ENCODE data around the gene IL23R.
A peak's percentile ranks its signal among the peaks of the same experiment; 100 is the strongest.

IL23R gene

DNA sequence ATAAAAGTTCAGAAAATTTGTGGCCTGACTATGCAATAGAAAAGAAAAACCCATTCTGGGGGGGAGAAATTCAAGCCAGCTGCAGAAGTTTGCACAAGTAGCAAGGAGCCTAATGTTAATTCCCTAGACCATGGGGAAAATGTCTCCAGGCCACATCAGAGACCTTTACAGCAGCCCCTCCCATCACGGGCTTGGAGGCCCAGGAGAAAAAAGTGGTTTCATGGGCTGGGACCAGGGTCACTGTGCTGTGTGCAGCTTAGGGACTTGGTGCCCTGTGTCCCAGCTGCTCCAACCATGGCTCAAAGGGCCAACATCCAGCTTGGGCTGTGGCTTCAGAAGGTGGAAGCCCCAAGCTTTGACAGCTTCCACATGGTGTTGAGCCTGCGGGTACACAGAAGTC, 42.0 kb downstream of the IL23R start:
- DNase-seq: no peak
- Histone ChIP-seq H3K27me3 (replicated peaks; ENCODE audit: control insufficient read depth, insufficient read depth, low read length, poor library complexity, severe bottlenecking) (no peaks in the 10 kb centered on the region), H3K27ac (ENCODE audit: insufficient read depth, low read length, poor library complexity, severe bottlenecking) (no peak overlapping the region)

DNA sequence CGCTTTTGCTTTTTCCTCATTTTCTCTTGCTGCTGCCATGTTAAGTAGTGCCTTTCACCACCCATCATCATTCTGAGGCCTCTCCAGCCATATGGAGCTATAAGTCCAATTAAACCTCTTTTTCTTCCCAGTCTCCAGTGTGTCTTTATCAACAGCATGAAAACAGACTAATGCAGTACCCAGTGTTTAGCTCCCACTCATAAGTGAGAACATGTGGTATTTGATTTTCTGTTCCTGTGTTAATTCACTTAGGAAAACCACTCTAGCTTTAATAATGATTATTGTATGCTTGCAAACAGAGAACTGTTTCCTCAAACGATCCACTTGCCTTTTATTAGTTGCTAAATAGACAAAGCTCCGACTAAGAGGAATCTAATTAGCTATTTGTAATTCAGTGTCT, 43.3 kb downstream of the IL23R start:
- peaks cover 2% of the 10 kb centered on the region for H3K4me1 ChIP-seq (ENCODE audit: control insufficient read depth, insufficient read depth, low read length, poor library complexity, severe bottlenecking)
- H3K36me3 ChIP-seq (ENCODE audit: control insufficient read depth, insufficient read depth, low read length): no peaks in the 10 kb centered on the region
- DNase-seq: no peak
- no peak overlapping the region for H3K27ac ChIP-seq (ENCODE audit: insufficient read depth, low read length, poor library complexity, severe bottlenecking)
- H3K4me3 ChIP-seq (ENCODE audit: insufficient read depth, low read depth, low read length, poor library complexity, severe bottlenecking): no peak overlapping the region
- no peaks in the 10 kb centered on the region for H3K27me3 ChIP-seq (replicated peaks; ENCODE audit: control insufficient read depth, insufficient read depth, low read length, poor library complexity, severe bottlenecking)
- no peaks in the 10 kb centered on the region for H3K9me3 ChIP-seq (ENCODE audit: control insufficient read depth, low read length)

More for the DNA sequence above, 42.0 kb downstream of the IL23R start:
- H3K36me3 ChIP-seq (ENCODE audit: control insufficient read depth, insufficient read depth, low read length): no peaks in the 10 kb centered on the region
- no peak overlapping the region for H3K4me3 ChIP-seq (ENCODE audit: insufficient read depth, low read depth, low read length, poor library complexity, severe bottlenecking)
- H3K9me3 ChIP-seq (ENCODE audit: control insufficient read depth, low read length): no peaks in the 10 kb centered on the region
- peaks cover 2% of the 10 kb centered on the region for H3K4me1 ChIP-seq (ENCODE audit: control insufficient read depth, insufficient read depth, low read length, poor library complexity, severe bottlenecking)

DNA sequence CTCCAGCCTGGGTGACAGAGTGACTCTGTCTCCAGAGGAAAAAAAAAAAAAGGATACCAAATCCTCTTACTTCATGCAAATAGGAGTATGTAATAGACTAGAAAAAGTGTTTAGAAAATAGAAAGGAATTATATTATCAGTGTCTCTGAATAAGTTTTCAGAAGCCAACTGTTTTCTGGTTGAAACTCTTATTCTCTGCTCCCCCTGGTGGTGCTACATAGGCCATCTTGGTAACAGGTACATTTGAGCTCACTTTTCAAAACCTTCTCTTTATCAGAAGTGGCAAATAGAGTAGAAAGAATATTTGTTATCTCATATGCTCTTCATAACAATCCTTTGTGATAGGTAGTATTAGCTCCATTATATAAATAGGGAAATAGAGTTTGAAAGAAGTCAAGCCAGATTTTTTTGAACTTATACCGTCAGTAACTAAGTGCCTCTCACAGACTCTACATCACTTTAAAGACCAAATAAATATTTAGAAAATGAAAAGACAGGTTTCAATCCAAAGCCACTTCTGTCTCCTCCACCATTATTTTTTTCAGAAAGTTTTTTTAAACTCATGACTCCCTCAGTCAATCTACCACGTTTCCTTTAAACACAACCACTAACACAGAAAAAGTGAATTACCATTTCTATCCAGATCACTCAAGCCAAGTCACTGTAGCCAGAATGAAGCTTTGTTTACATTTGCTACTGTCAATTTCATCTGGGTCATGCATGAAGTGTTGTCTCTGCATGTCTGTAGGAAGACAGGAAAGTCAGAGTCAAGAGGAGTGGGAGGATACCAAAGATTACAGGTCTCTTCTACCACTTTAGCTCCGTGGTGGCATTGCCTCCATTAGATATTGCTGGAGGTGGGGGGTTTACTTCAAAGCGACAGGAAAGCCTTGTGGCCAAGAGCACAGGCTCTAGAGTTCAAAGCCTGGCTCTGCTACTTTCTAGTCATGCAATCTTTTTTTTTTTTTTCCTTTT, 45.6 kb downstream of the IL23R start:
- Histone ChIP-seq H3K36me3 (ENCODE audit: control insufficient read depth, insufficient read depth, low read length) (no peaks in the 10 kb centered on the region), H3K27ac (ENCODE audit: insufficient read depth, low read length, poor library complexity, severe bottlenecking) (no peak overlapping the region), H3K4me3 (ENCODE audit: insufficient read depth, low read depth, low read length, poor library complexity, severe bottlenecking) (no peak overlapping the region), H3K4me1 (ENCODE audit: control insufficient read depth, insufficient read depth, low read length, poor library complexity, severe bottlenecking) (peaks cover 2% of the 10 kb centered on the region), H3K9me3 (ENCODE audit: control insufficient read depth, low read length) (no peaks in the 10 kb centered on the region), H3K27me3 (replicated peaks; ENCODE audit: control insufficient read depth, insufficient read depth, low read length, poor library complexity, severe bottlenecking) (no peaks in the 10 kb centered on the region)
- DNase-seq: peak in 2 of 3 donors; percentile 14 to 37

DNA sequence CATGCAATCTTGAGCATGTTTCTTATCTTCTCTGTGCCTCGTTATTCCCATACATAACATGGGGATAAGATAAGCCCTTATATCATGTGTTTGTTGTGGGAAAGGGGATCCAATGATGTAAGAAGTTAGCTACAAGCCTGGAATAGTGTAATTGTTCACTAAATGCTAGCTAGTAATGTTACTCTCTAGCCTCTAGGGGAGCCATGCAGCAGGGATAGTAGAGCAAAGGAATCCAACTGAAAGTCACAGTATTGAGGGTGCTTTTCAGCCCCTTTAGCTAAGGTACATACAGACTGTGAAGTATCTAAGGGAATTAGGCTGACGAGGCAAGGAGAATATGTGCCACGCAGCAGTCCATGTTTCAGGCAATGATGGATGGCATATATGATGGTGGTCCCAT, 46.9 kb downstream of the IL23R start:
- Histone ChIP-seq H3K4me1 (ENCODE audit: control insufficient read depth, insufficient read depth, low read length, poor library complexity, severe bottlenecking) (peaks cover 2% of the 10 kb centered on the region), H3K27me3 (replicated peaks; ENCODE audit: control insufficient read depth, insufficient read depth, low read length, poor library complexity, severe bottlenecking) (no peaks in the 10 kb centered on the region), H3K4me3 (ENCODE audit: insufficient read depth, low read depth, low read length, poor library complexity, severe bottlenecking) (no peak overlapping the region), H3K27ac (ENCODE audit: insufficient read depth, low read length, poor library complexity, severe bottlenecking) (no peak overlapping the region), H3K9me3 (ENCODE audit: control insufficient read depth, low read length) (no peaks in the 10 kb centered on the region), H3K36me3 (ENCODE audit: control insufficient read depth, insufficient read depth, low read length) (no peaks in the 10 kb centered on the region)
- DNase-seq: no peak

DNA sequence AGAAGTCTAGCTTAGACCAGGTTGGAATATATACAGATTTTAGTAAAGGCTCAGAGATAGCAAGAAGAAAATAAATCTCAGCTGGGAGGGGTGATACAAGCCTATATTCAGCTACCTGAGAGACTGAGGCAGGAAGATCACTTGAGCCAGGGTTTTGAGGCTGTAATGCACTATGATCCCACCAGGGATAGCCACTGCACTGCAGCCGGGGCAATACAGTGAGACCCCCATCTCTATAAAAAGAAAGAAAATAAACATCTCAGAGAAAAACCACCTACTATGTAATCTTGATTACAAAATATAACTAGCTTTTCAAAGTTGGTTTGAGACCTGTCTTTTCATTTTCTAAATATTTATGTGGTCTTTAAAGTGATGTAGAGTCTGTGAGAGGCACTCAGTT, 47.7 kb downstream of the IL23R start:
- Histone ChIP-seq H3K4me3 (ENCODE audit: insufficient read depth, low read depth, low read length, poor library complexity, severe bottlenecking) (no peak overlapping the region), H3K4me1 (ENCODE audit: control insufficient read depth, insufficient read depth, low read length, poor library complexity, severe bottlenecking) (peaks cover 2% of the 10 kb centered on the region), H3K36me3 (ENCODE audit: control insufficient read depth, insufficient read depth, low read length) (no peaks in the 10 kb centered on the region), H3K9me3 (ENCODE audit: control insufficient read depth, low read length) (no peaks in the 10 kb centered on the region), H3K27ac (ENCODE audit: insufficient read depth, low read length, poor library complexity, severe bottlenecking) (no peak overlapping the region), H3K27me3 (replicated peaks; ENCODE audit: control insufficient read depth, insufficient read depth, low read length, poor library complexity, severe bottlenecking) (no peaks in the 10 kb centered on the region)
- no peak for DNase-seq

DNA sequence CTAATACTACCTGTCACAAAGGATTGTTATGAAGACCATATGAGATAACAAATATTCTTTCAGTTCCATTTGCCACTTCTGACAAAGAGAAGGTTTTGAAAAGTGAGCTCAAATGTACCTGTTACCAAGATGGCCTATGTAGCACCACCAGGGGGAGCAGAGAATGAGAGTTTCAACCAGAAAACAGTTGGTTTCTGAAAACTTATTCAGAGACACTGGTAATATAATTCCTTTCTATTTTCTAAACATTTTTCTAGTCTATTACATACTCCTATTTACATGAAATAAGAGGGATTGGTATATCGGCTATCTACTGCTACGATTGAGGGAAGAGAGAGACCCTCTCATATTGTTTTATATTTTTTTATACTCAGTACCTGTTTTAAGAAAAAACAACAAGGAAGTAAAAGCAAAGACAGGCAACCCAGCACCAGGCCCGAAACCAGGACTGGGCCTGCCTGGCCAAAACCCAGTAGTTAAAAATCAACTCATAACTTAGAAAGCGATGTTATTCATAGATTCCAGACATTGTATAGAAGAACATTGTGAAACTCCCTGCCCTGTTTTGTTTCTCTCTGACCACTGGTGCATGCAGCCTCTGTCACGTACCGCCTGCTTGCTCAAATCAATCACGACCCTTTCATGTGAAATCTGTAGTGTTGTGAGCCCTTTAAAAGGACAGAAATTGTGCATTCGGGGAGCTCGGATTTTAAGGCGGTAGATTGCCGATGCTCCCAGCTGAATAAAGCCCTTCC, 48.3 kb downstream of the IL23R start:
- peaks cover 2% of the 10 kb centered on the region for H3K4me1 ChIP-seq (ENCODE audit: control insufficient read depth, insufficient read depth, low read length, poor library complexity, severe bottlenecking)
- no peak overlapping the region for H3K4me3 ChIP-seq (ENCODE audit: insufficient read depth, low read depth, low read length, poor library complexity, severe bottlenecking)
- peak in 1 of 3 donors; percentile 22 for DNase-seq

DNA sequence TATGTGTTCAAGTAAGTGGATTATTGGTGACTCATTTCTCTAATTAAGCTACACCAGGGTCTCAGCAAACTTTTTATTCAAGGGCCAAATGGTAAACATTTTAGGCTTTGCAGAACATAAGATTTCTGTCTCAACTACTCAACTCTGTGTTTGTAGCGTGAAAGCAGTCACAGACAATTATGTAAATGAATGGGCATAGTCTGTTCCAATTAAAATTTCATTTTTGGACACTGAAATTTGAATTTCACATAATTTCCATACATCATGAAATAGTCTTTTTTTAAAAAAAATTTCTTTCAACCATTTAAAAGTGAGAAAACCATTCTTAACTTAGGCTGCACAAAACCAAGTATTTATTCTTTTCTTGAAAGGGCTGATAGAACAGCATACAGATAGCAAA, 50.1 kb downstream of the IL23R start:
- H3K27ac ChIP-seq (ENCODE audit: insufficient read depth, low read length, poor library complexity, severe bottlenecking): no peak overlapping the region
- no peaks in the 10 kb centered on the region for H3K27me3 ChIP-seq (replicated peaks; ENCODE audit: control insufficient read depth, insufficient read depth, low read length, poor library complexity, severe bottlenecking)
- no peaks in the 10 kb centered on the region for H3K9me3 ChIP-seq (ENCODE audit: control insufficient read depth, low read length)
- H3K4me3 ChIP-seq (ENCODE audit: insufficient read depth, low read depth, low read length, poor library complexity, severe bottlenecking): no peak overlapping the region
- H3K4me1 ChIP-seq (ENCODE audit: control insufficient read depth, insufficient read depth, low read length, poor library complexity, severe bottlenecking): peaks cover 2% of the 10 kb centered on the region
- H3K36me3 ChIP-seq (ENCODE audit: control insufficient read depth, insufficient read depth, low read length): no peaks in the 10 kb centered on the region
- DNase-seq: no peak

More for the DNA sequence above, 48.3 kb downstream of the IL23R start:
- H3K27ac ChIP-seq (ENCODE audit: insufficient read depth, low read length, poor library complexity, severe bottlenecking): no peak overlapping the region
- no peaks in the 10 kb centered on the region for H3K36me3 ChIP-seq (ENCODE audit: control insufficient read depth, insufficient read depth, low read length)
- no peaks in the 10 kb centered on the region for H3K27me3 ChIP-seq (replicated peaks; ENCODE audit: control insufficient read depth, insufficient read depth, low read length, poor library complexity, severe bottlenecking)
- H3K9me3 ChIP-seq (ENCODE audit: control insufficient read depth, low read length): no peaks in the 10 kb centered on the region

DNA sequence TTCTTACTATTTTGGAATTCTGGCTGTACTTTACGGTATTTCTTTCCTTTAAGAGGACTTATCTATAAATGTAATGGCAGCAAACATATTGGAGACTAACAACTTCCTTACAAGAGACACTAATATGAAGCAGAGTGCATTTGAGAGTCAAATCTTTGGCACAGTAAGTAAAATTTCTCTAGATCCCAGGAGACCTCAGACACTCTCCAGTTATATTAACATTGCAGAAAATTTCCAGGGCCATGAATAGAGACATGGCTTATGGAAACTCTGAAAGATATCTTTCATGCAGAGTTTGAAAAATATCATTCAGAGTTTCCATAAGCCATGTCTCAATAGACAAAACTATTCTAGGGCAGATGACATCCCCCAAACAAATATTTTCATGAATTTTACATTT, 51.2 kb downstream of the IL23R start:
- no peak overlapping the region for H3K4me3 ChIP-seq (ENCODE audit: insufficient read depth, low read depth, low read length, poor library complexity, severe bottlenecking)
- H3K4me1 ChIP-seq (ENCODE audit: control insufficient read depth, insufficient read depth, low read length, poor library complexity, severe bottlenecking): no peaks in the 10 kb centered on the region
- no peaks in the 10 kb centered on the region for H3K27me3 ChIP-seq (replicated peaks; ENCODE audit: control insufficient read depth, insufficient read depth, low read length, poor library complexity, severe bottlenecking)
- no peaks in the 10 kb centered on the region for H3K9me3 ChIP-seq (ENCODE audit: control insufficient read depth, low read length)
- no peaks in the 10 kb centered on the region for H3K36me3 ChIP-seq (ENCODE audit: control insufficient read depth, insufficient read depth, low read length)
- H3K27ac ChIP-seq (ENCODE audit: insufficient read depth, low read length, poor library complexity, severe bottlenecking): no peak overlapping the region
- DNase-seq: no peak

DNA sequence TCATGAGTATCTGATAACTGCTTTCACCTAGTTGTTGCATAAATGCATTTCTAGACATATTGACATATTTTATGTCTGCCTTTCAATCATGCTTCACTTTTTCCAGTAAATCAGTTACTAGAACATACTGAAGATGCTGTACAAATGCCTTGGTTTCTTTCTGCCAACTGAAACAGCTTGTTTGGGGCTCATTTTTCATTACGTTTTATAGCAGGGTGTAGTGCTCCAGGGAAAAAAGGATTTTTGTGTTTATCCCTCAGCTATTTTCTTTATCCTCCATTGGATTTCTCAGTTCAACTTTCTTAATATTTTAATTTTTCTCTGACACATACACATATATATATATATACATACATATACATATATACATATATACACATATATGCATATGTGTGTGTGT, 51.7 kb downstream of the IL23R start:
- DNase-seq: no peak
- Histone ChIP-seq H3K36me3 (ENCODE audit: control insufficient read depth, insufficient read depth, low read length) (no peaks in the 10 kb centered on the region), H3K27me3 (replicated peaks; ENCODE audit: control insufficient read depth, insufficient read depth, low read length, poor library complexity, severe bottlenecking) (no peaks in the 10 kb centered on the region), H3K27ac (ENCODE audit: insufficient read depth, low read length, poor library complexity, severe bottlenecking) (no peak overlapping the region), H3K4me3 (ENCODE audit: insufficient read depth, low read depth, low read length, poor library complexity, severe bottlenecking) (no peak overlapping the region), H3K9me3 (ENCODE audit: control insufficient read depth, low read length) (no peaks in the 10 kb centered on the region), H3K4me1 (ENCODE audit: control insufficient read depth, insufficient read depth, low read length, poor library complexity, severe bottlenecking) (no peaks in the 10 kb centered on the region)

DNA sequence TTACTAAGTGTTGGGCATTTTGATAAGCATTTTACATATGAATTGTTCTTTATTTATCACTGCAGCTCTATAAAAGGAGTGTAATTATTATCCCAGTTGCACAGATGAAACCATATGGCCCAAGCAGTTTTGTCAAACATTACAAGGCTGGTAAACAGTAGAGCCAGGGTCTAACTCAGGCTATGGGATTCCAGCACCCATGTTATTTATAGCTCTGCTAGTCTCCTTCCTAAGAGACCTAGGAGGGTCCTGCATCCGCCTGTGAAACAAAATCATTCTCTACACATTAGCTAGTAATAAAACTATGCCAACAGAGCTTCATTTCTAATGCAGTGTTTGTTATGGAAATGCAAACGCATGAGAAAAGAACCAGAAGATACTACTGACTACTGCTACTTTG, 58.6 kb downstream of the IL23R start:
- Histone ChIP-seq H3K27me3 (replicated peaks; ENCODE audit: control insufficient read depth, insufficient read depth, low read length, poor library complexity, severe bottlenecking) (no peaks in the 10 kb centered on the region), H3K27ac (ENCODE audit: insufficient read depth, low read length, poor library complexity, severe bottlenecking) (no peak overlapping the region), H3K4me3 (ENCODE audit: insufficient read depth, low read depth, low read length, poor library complexity, severe bottlenecking) (no peak overlapping the region), H3K9me3 (ENCODE audit: control insufficient read depth, low read length) (no peaks in the 10 kb centered on the region), H3K4me1 (ENCODE audit: control insufficient read depth, insufficient read depth, low read length, poor library complexity, severe bottlenecking) (no peaks in the 10 kb centered on the region), H3K36me3 (ENCODE audit: control insufficient read depth, insufficient read depth, low read length) (no peaks in the 10 kb centered on the region)
- no peak for DNase-seq

Measured in effector memory CD4-positive, alpha-beta T cell (primary cell).